ENCODE results near the gene PLIN5. TPM values are rescaled to one million over a fixed set of nuclear protein-coding genes. Genes with fewer than 3 reads are reported as not detected.

PLIN5 gene
- total RNA-seq, 2 donors from 2014 or later: 3.7 to 3.9 TPM

- peaks cover 45% of the 10 kb centered on the region for H3K27me3 Mint-ChIP-seq (ENCODE audit: insufficient read depth)
- H3K36me3 Mint-ChIP-seq (ENCODE audit: low read depth): no peaks in the 10 kb centered on the region
- no peak overlapping the region for H3K27ac Mint-ChIP-seq
- 82 to 83% methylated on average over 2 to 16 of the region's 16 CpGs for WGBS, 2 experiments (ENCODE audit: insufficient coverage in 1 of 2, insufficient read length in 1 of 2)
- H3K4me3 Mint-ChIP-seq: peak overlapping the region; percentile 21
- no peaks in the 10 kb centered on the region for H3K9me3 Mint-ChIP-seq
- no peak for TF ChIP-seq CTCF (conservative IDR thresholded peaks at IDR 0.05)
- Histone ChIP-seq H3K9me3 (ENCODE audit: control insufficient read depth, low read length) (no peaks in the 10 kb centered on the region), H3K27ac (ENCODE audit: low read depth, low read length) (no peak overlapping the region), H3K36me3 (ENCODE audit: control insufficient read depth, insufficient read depth, low read length) (no peaks in the 10 kb centered on the region), H3K4me1 (ENCODE audit: control insufficient read depth, insufficient read depth, low read length) (no peaks in the 10 kb centered on the region), H3K9ac (ENCODE audit: extremely low read depth, low read length, poor library complexity, severe bottlenecking) (no peak overlapping the region), H3K4me3 (ENCODE audit: low read length) (no peak overlapping the region), H3K27me3 (ENCODE audit: control insufficient read depth, insufficient read depth, low read length, poor library complexity, severe bottlenecking) (peaks cover 27% of the 10 kb centered on the region)
- peak; percentile 42 for DNase-seq
- H3K4me1 Mint-ChIP-seq: no peaks in the 10 kb centered on the region
Measured at GRCh38 chr19:4582980-4583842, 48.2 kb upstream of the PLIN5 start.

GRCh38 chr19:4581666-4582553, 46.9 kb upstream of the PLIN5 start:
- Mint-ChIP-seq H3K27me3 (ENCODE audit: insufficient read depth) (peaks cover 45% of the 10 kb centered on the region), H3K27ac (no peak overlapping the region), H3K4me1 (no peaks in the 10 kb centered on the region), H3K36me3 (ENCODE audit: low read depth) (no peaks in the 10 kb centered on the region), H3K4me3 (peak overlapping the region; percentile 61), H3K9me3 (no peaks in the 10 kb centered on the region)
- H3K9ac ChIP-seq (ENCODE audit: extremely low read depth, low read length, poor library complexity, severe bottlenecking): no peak overlapping the region
- peak; percentile 88 for DNase-seq
- H3K4me1 ChIP-seq (ENCODE audit: control insufficient read depth, insufficient read depth, low read length): no peaks in the 10 kb centered on the region
- H3K36me3 ChIP-seq (ENCODE audit: control insufficient read depth, insufficient read depth, low read length): no peaks in the 10 kb centered on the region
- H3K27me3 ChIP-seq (ENCODE audit: control insufficient read depth, insufficient read depth, low read length, poor library complexity, severe bottlenecking): peaks cover 27% of the 10 kb centered on the region
- 19 to 60% methylated on average over 14 to 52 of the region's 57 CpGs for WGBS, 2 experiments (ENCODE audit: insufficient coverage in 1 of 2, insufficient read length in 1 of 2)
- no peaks in the 10 kb centered on the region for H3K9me3 ChIP-seq (ENCODE audit: control insufficient read depth, low read length)
- H3K4me3 ChIP-seq (ENCODE audit: low read length): no peak overlapping the region
- H3K27ac ChIP-seq (ENCODE audit: low read depth, low read length): no peak overlapping the region
- TF ChIP-seq CTCF (conservative IDR thresholded peaks at IDR 0.05): no peak

- no peaks in the 10 kb centered on the region for H3K36me3 ChIP-seq (ENCODE audit: control insufficient read depth, insufficient read depth, low read length)
- 0% methylated on average over 4 to 60 of the region's 62 CpGs for WGBS, 2 experiments (ENCODE audit: insufficient coverage in 1 of 2, insufficient read length in 1 of 2)
- TF ChIP-seq CTCF (conservative IDR thresholded peaks at IDR 0.05): no peak
- H3K27me3 Mint-ChIP-seq (ENCODE audit: insufficient read depth): peaks cover 45% of the 10 kb centered on the region
- no peak overlapping the region for H3K9ac ChIP-seq (ENCODE audit: extremely low read depth, low read length, poor library complexity, severe bottlenecking)
- peak overlapping the region; percentile 62 for H3K4me3 Mint-ChIP-seq
- peak; percentile 67 for DNase-seq
- no peaks in the 10 kb centered on the region for H3K9me3 Mint-ChIP-seq
- no peaks in the 10 kb centered on the region for H3K9me3 ChIP-seq (ENCODE audit: control insufficient read depth, low read length)
- H3K36me3 Mint-ChIP-seq (ENCODE audit: low read depth): no peaks in the 10 kb centered on the region
- peaks cover 27% of the 10 kb centered on the region for H3K27me3 ChIP-seq (ENCODE audit: control insufficient read depth, insufficient read depth, low read length, poor library complexity, severe bottlenecking)
- no peak overlapping the region for H3K27ac Mint-ChIP-seq
- H3K4me1 Mint-ChIP-seq: no peaks in the 10 kb centered on the region
- peak overlapping the region; percentile 72 for H3K4me3 ChIP-seq (ENCODE audit: low read length)
- H3K27ac ChIP-seq (ENCODE audit: low read depth, low read length): no peak overlapping the region
- no peaks in the 10 kb centered on the region for H3K4me1 ChIP-seq (ENCODE audit: control insufficient read depth, insufficient read depth, low read length)
Measured at GRCh38 chr19:4580961-4581665, 46.1 kb upstream of the PLIN5 start.
